ENCODE measurements around the gene GNB1L. TPM values are rescaled to one million over a fixed set of nuclear protein-coding genes. Genes with fewer than 3 reads are reported as not detected.

Gene GNB1L
- total and polyA plus RNA-seq, 9 of the 15 experiments (the other 6 are each of a cell fraction or from before 2014, with no cell fraction given), result 0.56 to 50.5 (median 10.2) TPM

DNA sequence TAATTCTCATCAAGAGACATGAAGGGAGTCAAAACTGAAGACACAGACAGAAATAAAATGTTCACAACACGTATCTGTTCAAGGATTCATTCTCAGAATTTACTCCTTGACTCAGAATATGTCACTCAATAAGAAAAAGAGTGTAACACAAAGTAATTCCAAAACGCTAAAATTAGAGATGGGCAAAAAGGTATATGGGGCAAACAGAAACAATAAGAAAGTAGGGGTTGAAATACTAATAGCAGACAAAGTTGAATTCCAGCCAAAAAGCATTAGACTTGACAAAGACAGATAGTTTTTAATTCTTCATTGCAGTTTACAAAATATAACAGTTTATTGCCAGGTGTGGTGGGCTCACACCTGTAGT lies 26.7 kb downstream of the GNB1L start (continued):
- TF ChIP-seq, protein P1, sequence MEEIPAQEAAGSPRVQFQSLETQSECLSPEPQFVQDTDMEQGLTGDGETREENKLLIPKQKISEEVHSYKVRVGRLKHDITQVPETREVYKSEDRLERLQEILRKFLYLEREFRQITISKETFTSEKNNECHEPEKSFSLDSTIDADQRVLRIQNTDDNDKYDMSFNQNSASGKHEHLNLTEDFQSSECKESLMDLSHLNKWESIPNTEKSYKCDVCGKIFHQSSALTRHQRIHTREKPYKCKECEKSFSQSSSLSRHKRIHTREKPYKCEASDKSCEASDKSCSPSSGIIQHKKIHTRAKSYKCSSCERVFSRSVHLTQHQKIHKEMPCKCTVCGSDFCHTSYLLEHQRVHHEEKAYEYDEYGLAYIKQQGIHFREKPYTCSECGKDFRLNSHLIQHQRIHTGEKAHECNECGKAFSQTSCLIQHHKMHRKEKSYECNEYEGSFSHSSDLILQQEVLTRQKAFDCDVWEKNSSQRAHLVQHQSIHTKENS (CRISPR knock-in tag; IDR thresholded peaks at IDR 0.05), result no peak
- no peak for TF ChIP-seq ZNF217 (CRISPR knock-in tag; IDR thresholded peaks at IDR 0.05)
- TF ChIP-seq, protein P2, sequence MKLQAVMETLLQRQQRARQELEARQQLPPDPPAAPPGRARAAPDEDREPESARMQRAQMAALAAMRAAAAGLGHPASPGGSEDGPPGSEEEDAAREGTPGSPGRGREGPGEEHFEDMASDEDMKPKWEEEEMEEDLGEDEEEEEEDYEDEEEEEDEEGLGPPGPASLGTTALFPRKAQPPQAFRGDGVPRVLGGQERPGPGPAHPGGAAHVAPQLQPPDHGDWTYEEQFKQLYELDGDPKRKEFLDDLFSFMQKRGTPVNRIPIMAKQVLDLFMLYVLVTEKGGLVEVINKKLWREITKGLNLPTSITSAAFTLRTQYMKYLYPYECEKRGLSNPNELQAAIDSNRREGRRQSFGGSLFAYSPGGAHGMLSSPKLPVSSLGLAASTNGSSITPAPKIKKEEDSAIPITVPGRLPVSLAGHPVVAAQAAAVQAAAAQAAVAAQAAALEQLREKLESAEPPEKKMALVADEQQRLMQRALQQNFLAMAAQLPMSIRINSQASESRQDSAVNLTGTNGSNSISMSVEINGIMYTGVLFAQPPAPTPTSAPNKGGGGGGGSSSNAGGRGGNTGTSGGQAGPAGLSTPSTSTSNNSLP (IDR thresholded peaks at IDR 0.05; ENCODE audit: borderline replicate concordance, low read depth, low read length), result 0 out of 2 replicates have a peak, but pooled peaks have one; percentile 2
- no peak for TF ChIP-seq ESRRA (IDR thresholded peaks at IDR 0.05; ENCODE audit: borderline replicate concordance, low read depth)
- TF ChIP-seq, protein P3, sequence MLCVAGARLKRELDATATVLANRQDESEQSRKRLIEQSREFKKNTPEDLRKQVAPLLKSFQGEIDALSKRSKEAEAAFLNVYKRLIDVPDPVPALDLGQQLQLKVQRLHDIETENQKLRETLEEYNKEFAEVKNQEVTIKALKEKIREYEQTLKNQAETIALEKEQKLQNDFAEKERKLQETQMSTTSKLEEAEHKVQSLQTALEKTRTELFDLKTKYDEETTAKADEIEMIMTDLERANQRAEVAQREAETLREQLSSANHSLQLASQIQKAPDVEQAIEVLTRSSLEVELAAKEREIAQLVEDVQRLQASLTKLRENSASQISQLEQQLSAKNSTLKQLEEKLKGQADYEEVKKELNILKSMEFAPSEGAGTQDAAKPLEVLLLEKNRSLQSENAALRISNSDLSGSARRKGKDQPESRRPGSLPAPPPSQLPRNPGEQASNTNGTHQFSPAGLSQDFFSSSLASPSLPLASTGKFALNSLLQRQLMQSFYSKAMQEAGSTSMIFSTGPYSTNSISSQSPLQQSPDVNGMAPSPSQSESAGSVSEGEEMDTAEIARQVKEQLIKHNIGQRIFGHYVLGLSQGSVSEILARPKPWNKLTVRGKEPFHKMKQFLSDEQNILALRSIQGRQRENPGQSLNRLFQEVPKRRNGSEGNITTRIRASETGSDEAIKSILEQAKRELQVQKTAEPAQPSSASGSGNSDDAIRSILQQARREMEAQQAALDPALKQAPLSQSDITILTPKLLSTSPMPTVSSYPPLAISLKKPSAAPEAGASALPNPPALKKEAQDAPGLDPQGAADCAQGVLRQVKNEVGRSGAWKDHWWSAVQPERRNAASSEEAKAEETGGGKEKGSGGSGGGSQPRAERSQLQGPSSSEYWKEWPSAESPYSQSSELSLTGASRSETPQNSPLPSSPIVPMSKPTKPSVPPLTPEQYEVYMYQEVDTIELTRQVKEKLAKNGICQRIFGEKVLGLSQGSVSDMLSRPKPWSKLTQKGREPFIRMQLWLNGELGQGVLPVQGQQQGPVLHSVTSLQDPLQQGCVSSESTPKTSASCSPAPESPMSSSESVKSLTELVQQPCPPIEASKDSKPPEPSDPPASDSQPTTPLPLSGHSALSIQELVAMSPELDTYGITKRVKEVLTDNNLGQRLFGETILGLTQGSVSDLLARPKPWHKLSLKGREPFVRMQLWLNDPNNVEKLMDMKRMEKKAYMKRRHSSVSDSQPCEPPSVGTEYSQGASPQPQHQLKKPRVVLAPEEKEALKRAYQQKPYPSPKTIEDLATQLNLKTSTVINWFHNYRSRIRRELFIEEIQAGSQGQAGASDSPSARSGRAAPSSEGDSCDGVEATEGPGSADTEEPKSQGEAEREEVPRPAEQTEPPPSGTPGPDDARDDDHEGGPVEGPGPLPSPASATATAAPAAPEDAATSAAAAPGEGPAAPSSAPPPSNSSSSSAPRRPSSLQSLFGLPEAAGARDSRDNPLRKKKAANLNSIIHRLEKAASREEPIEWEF (CRISPR knock-in tag; IDR thresholded peaks at IDR 0.05), result peak; percentile 21; the same call in 1 of the 2 replicates
- peak; percentile 19; the same call in 1 of the 2 replicates for TF ChIP-seq MTA2 (IDR thresholded peaks at IDR 0.05; ENCODE audit: low read depth)
- TF ChIP-seq FOXA1 (IDR thresholded peaks at IDR 0.05; ENCODE audit: borderline replicate concordance), result no peak
- TF ChIP-seq, protein P4, sequence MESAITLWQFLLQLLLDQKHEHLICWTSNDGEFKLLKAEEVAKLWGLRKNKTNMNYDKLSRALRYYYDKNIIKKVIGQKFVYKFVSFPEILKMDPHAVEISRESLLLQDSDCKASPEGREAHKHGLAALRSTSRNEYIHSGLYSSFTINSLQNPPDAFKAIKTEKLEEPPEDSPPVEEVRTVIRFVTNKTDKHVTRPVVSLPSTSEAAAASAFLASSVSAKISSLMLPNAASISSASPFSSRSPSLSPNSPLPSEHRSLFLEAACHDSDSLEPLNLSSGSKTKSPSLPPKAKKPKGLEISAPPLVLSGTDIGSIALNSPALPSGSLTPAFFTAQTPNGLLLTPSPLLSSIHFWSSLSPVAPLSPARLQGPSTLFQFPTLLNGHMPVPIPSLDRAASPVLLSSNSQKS (CRISPR knock-in tag; IDR thresholded peaks at IDR 0.05), result no peak
- TF ChIP-seq SRF (CRISPR knock-in tag; IDR thresholded peaks at IDR 0.05), result 0 out of 4 replicates have a peak, but pooled peaks of 1 of the 2 experiments have one; percentile 17
- peak; percentile 64; the same call in 1 of the 2 replicates for TF ChIP-seq ZNF668 (CRISPR knock-in tag; IDR thresholded peaks at IDR 0.05)
- 0 out of 2 replicates have a peak, but pooled peaks have one; percentile 74 for TF ChIP-seq DNMT1 (IDR thresholded peaks at IDR 0.05)
- peak; percentile 61; the same call in 1 of the 2 replicates for TF ChIP-seq SMARCA5 (IDR thresholded peaks at IDR 0.05)
- TF ChIP-seq FOXK2 (conservative IDR thresholded peaks at IDR 0.05 in 1 of 2, IDR thresholded peaks at IDR 0.05 in 1 of 2; ENCODE audit: low read depth in 2 of 2), result peak in 1 of 2 experiments; percentile 4; a peak in 1 of 4 replicates
- TF ChIP-seq ZC3H8 (IDR thresholded peaks at IDR 0.05), result peak; percentile 20; the same call in 1 of the 2 replicates
- TF ChIP-seq LARP7 (IDR thresholded peaks at IDR 0.05), result peak; percentile 70; the same call in 1 of the 2 replicates
- 0 out of 2 replicates have a peak, but pooled peaks have one; percentile 52 for TF ChIP-seq YBX1 (IDR thresholded peaks at IDR 0.05)
- 0 out of 4 replicates have a peak, but pooled peaks of 1 of the 2 experiments have one; percentile 13 for TF ChIP-seq NRF1 (conservative IDR thresholded peaks at IDR 0.05 in 1 of 2, IDR thresholded peaks at IDR 0.05 in 1 of 2)
- TF ChIP-seq, protein P5, sequence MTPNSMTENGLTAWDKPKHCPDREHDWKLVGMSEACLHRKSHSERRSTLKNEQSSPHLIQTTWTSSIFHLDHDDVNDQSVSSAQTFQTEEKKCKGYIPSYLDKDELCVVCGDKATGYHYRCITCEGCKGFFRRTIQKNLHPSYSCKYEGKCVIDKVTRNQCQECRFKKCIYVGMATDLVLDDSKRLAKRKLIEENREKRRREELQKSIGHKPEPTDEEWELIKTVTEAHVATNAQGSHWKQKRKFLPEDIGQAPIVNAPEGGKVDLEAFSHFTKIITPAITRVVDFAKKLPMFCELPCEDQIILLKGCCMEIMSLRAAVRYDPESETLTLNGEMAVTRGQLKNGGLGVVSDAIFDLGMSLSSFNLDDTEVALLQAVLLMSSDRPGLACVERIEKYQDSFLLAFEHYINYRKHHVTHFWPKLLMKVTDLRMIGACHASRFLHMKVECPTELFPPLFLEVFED (CRISPR knock-in tag; conservative IDR thresholded peaks at IDR 0.05), result 0 out of 2 replicates have a peak, but pooled peaks have one; percentile 22
